GM19238 (cell line): ENCODE measurements around the gene POGK.

Experiments
- DNase-seq: peaks from one replicate; pipeline ENCODE4 v3.0.0; 2011; ENCODE audit warnings: low spot score; ENCODE audit not compliant: insufficient read length

The POGK gene

DNA sequence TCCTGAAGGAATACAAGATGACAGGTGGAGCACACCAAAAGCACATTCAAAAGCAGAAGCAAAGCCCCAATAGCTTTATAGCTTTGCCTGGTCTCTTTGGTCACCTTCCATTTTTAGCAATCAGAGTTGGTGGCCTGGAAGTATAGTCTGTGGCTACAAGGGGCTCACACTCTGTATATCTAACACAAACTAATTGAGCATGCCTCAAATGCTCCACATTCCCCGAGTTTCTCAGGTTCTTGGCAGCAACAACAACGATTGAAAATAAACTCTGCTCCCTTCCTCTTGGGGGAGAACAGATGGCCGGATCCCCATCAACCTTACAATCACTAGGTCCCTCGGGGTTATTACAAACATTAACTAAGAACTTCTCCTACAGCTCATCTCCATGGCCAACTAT, 61.7 kb downstream of the POGK start:
- no peak for DNase-seq

GRCh38 chr1:166902279-166902678, 63.0 kb downstream of the POGK start:
- no peak for DNase-seq

- no peak for DNase-seq
These were observed 64.0 kb downstream of the POGK start for GRCh38 chr1:166903232-166903631.

DNA sequence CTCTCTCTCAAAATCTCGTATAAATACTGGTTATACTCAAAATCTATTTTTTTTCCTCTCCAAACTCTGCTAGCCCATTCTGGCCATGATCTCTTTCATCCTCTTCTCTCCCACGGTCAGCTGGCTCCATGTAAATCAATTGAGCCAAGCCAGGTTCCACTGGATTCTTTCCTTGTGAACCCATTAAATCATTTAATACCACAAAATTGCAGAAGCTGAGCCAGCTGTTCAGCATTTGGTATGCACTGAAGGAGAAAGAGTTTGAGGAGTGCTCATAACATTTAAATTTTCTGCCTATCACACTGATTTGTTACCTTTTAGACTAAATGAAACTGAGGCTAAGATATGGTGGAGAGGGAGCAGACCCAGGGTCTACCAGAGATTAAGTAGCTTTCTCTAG, 65.9 kb downstream of the POGK start:
- DNase-seq = no peak

GRCh38 chr1:166905900-166906299, 66.6 kb downstream of the POGK start:
- DNase-seq = no peak
